Adipocyte (in vitro differentiated cells): ENCODE data around the gene HELZ2.

Source experiments
- DNase-seq: peaks from one replicate; pipeline ENCODE4 v3.0.0-alpha.2; 2015; ENCODE audit warnings: low read depth
- H3K27me3 ChIP-seq: replicated peaks from 2 replicates; pipeline ENCODE4 v1.7.0; 2013; ENCODE audit warnings: mild to moderate bottlenecking, low read length, moderate library complexity; ENCODE audit not compliant: control insufficient read depth, insufficient read depth
- H3K36me3 ChIP-seq: 2 replicates; pipeline ENCODE4 v1.7.0; 2013; ENCODE audit warnings: low read length, mild to moderate bottlenecking, moderate library complexity; ENCODE audit not compliant: control insufficient read depth, insufficient read depth, severe bottlenecking
- H3K4me1 ChIP-seq: 2 replicates; pipeline ENCODE4 v1.7.0; 2013; ENCODE audit warnings: mild to moderate bottlenecking, low read length, moderate library complexity; ENCODE audit not compliant: control insufficient read depth, insufficient read depth
- H3K4me3 ChIP-seq: 2 replicates; pipeline ENCODE4 v1.7.0; 2013; ENCODE audit warnings: mild to moderate bottlenecking, low read length, moderate library complexity
- H3K9ac ChIP-seq: 2 replicates; pipeline ENCODE4 v1.7.0; 2013; ENCODE audit warnings: mild to moderate bottlenecking, low read length, moderate library complexity
- H3K9me3 ChIP-seq: 2 replicates; pipeline ENCODE4 v1.7.0; 2013; ENCODE audit warnings: mild to moderate bottlenecking, low read length, moderate library complexity; ENCODE audit not compliant: control insufficient read depth

HELZ2 gene

DNA sequence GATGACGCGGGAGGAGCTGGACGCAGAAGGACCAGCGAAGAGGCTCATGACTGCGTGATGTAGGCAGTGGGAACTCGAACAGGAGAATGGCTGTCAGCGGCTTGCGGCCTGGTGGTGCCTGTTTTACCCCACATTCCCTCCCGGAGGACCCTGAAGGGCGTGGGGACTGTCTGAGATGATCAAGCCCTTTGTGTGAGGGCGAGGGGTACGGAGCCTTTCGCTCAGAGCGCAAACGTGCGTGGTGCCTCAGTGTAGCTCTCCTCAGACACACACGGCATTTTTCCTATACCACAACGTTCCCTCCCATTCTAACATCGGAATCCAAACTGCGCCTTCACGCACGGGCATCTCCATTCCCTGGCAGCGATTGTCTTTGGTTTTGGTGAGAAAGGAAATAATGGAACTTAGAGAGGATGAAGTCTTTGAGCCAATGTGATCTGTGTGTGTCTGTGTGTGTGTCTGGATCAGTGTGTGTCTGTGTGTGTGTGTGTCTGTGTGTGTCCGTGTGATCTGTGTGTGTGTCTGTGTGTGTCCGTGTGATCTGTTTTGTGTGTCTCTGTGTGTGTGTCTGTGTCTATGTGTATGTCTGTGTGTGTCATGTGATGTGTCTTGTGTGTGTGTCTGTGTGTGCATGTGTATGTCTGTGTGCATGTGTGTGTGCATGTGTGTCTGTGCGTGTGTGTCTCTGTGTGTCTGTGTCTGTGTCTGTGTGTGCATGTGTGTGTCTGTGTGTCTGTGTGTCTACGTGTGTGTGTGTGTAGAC is 42.2 kb downstream of the HELZ2 start:
- Histone ChIP-seq H3K36me3 (no peaks in the 10 kb centered on the region), H3K9me3 (no peaks in the 10 kb centered on the region), H3K4me1 (peaks cover 7% of the 10 kb centered on the region), H3K9ac (no peak overlapping the region), H3K4me3 (no peak overlapping the region), H3K27me3 (peaks cover 31% of the 10 kb centered on the region)
- DNase-seq: no peak

DNA sequence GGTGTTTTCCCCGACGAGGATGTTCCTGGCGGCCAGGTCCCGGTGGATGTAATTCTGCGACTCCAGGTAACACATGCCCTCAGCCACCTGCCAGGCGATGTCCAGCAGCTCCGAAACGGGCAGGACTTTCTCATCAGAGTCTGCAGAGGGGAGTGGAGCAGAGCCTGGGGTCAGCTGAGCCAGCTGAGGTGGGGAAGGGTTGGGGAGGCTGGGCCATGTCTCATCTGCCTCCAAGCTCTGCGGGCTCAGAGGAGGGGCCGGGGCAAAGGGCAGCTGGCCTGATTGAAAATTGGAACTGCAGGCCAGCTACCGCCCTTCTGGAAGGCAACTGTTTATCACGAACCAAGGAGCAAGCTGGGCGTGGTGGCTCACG is 43.3 kb downstream of the HELZ2 start:
- H3K9ac ChIP-seq: no peak overlapping the region
- H3K4me3 ChIP-seq: no peak overlapping the region
- peaks cover 31% of the 10 kb centered on the region for H3K27me3 ChIP-seq
- DNase-seq: no peak
- H3K36me3 ChIP-seq: no peaks in the 10 kb centered on the region
- H3K9me3 ChIP-seq: no peaks in the 10 kb centered on the region
- H3K4me1 ChIP-seq: no peaks in the 10 kb centered on the region

DNA sequence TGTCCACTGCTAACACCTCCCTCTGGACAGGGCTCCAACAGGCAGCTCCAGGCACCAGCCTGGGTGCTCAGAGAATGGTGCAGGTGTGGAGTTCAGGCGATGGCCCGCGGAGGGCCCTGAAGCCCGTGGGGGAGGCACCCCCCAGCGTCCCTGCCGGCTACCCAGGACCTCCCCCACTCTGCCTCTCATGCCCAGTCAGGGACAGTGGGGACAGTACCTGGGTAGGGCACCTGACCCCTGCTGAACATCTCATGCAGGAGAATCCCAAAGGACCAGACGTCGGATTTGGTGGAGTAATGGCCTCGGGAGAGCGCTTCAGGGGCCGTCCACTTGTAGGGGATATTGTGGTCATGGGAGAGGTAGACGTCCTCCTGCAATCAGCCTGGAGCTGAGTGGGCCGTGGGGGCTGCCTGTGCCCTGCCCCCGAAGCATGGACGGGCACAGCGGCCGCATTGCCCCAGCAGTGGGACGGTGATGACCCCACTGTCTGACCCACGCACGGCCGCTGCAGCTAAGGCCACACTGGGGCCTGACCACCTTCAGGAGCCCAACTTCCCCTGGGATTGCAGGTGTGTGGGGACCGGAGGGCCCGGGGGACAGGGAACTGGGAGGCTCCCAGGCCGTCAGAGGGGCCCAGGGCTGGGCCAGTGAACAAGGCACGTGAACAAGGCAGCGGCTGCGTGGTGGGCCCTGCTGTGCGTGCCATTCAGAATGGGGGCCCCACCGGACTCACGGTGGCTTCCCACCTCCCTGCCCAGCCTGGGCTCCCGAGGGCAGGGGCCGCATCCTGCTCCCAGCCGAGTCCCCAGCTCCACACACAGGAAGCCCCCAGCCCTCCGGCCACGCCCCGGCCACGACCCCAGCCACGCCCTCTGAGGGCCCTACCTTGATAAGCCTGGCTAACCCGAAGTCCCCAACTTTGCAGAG is 43.9 kb downstream of the HELZ2 start:
- Histone ChIP-seq H3K9me3 (no peaks in the 10 kb centered on the region), H3K27me3 (peaks cover 28% of the 10 kb centered on the region), H3K9ac (no peak overlapping the region), H3K4me1 (no peaks in the 10 kb centered on the region), H3K36me3 (no peaks in the 10 kb centered on the region), H3K4me3 (no peak overlapping the region)
- no peak for DNase-seq

DNA sequence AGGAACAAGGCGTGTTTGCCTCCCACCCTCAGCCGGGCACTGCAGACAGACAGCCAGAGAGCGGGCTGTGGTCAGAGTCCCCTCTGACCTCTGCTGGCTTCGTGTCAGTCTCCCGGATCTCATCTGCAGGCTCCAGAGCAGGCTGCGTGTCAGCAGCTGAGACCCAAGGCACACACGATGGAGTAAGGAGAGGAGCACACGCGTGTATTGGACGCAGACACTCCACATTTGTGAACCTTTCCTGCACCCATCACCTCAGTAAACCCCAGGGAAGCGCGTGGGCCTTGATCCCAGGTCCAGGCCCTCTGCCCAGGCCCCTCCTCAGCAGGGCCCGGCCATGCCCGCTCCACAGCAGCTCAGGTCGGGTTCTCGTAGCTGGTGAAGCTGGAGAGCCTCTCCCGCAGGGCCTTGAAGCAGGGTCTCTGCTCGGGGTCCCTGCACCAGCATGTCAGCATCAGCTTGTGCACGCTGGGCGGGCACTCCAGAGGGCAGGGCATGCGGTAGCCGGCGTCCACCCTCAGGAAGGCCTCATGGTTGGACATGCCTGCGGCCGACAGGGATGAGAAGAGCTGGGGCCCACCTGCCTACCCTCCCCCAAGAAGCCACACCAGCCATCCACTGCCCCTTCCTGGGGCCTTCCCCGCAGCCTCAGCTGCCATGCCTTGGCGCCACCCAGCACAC is 44.7 kb downstream of the HELZ2 start:
- no peaks in the 10 kb centered on the region for H3K4me1 ChIP-seq
- H3K27me3 ChIP-seq: peaks cover 20% of the 10 kb centered on the region
- no peaks in the 10 kb centered on the region for H3K9me3 ChIP-seq
- H3K4me3 ChIP-seq: no peak overlapping the region
- H3K36me3 ChIP-seq: no peaks in the 10 kb centered on the region
- no peak for DNase-seq
- no peak overlapping the region for H3K9ac ChIP-seq

DNA sequence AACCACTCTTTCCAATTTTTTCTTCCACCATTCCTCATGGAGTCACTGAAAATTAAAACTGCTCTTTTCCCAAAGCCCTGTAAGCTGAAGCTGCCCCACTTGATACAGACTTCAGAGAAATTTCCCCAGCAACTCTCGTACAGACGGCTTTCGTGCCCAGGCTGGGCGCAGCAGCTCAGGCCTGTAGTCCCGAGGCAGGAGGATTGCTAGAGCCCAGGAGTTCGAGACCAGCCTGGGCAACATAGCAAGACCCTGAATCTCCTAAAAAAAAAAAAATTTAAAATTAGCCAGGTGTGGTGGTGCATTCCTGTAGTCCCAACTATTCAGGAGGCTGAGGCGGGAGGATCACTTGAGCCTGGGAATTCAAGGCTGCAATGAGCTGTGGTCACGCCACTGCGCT is 46.9 kb downstream of the HELZ2 start:
- H3K4me3 ChIP-seq: no peak overlapping the region
- DNase-seq: no peak
- peaks cover 5% of the 10 kb centered on the region for H3K4me1 ChIP-seq
- H3K9ac ChIP-seq: no peak overlapping the region
- peaks cover 11% of the 10 kb centered on the region for H3K27me3 ChIP-seq
- peaks cover 8% of the 10 kb centered on the region for H3K36me3 ChIP-seq
- H3K9me3 ChIP-seq: peaks cover 3% of the 10 kb centered on the region

DNA sequence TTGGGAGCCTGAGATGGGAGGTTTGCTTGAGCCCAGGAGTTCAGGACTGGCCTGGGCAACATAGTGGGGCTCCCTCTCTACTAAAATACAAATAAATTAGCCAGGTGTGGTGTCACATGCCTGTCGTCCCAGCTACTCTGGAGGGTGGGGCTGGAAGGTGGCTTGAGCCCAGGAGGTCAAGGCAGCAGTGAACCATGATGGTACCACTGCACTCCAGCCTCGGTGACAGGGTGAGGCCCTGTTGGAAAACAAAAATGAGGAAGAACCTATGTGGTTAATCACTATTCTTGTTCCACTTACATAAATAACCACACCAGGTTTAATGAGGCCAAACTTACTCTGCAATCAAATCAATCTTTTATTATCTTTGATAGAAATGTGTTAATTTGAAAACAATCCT is 48.1 kb downstream of the HELZ2 start:
- DNase-seq: no peak
- peaks cover 11% of the 10 kb centered on the region for H3K4me1 ChIP-seq
- H3K9ac ChIP-seq: no peak overlapping the region
- peaks cover 3% of the 10 kb centered on the region for H3K9me3 ChIP-seq
- no peak overlapping the region for H3K4me3 ChIP-seq
- peaks cover 10% of the 10 kb centered on the region for H3K36me3 ChIP-seq
- peaks cover 4% of the 10 kb centered on the region for H3K27me3 ChIP-seq

DNA sequence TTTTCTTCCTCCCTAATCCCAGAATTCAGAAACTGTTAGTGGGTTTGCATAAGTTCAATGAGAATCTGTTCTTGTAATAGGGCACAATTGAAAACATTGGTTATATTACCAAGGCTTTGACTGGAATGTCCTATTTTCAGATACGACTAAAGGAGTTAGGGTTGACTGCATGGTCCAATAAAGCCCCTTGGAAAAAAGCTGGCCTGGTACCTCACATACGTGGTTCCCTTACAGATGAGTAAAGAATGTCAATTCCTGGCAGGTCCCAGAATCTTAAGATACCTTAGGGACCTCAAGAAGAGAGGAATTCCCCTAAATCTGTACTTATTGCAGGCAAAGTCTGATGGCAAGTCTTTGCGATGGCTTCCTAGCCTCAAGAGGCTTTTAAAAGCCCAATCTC is 48.9 kb downstream of the HELZ2 start:
- no peak overlapping the region for H3K4me3 ChIP-seq
- peaks cover 11% of the 10 kb centered on the region for H3K4me1 ChIP-seq
- no peak for DNase-seq
- H3K9me3 ChIP-seq: peaks cover 3% of the 10 kb centered on the region
- peaks cover 4% of the 10 kb centered on the region for H3K27me3 ChIP-seq
- H3K9ac ChIP-seq: no peak overlapping the region
- peaks cover 10% of the 10 kb centered on the region for H3K36me3 ChIP-seq
